ENCODE results near the gene KCNQ5. TPM values are rescaled to one million over a fixed set of nuclear protein-coding genes. Genes with fewer than 3 reads are reported as not detected.
A peak's percentile ranks its signal among the peaks of the same experiment; 100 is the strongest.

The KCNQ5 gene
- total RNA-seq, 1 donor from 2014 or later, result 2.1 TPM

DNA sequence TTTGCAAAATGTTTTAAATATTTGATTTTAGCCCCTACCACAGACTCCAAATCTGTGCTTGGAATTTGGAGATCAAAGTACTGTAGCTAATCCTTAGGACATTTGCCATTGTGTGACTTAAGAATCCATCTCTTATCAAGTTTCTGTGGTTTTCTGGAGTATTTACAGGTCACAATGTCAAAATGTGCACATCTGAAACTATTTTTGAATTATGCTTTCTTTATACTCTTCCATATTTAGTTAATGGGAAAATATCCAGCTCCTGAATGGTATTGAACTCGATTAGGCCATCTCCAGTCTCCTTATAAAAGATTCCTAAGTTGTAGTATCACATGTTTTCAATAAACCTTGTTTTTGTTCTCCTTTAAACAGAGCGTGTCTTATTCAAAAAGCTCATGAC lies 441.0 kb downstream of the KCNQ5 start:
- FAIRE-seq, result no peak
- Histone ChIP-seq H3K4me3 (ENCODE audit: low read depth, low read length) (no peak overlapping the region), H3K27me3 (ENCODE audit: control insufficient read depth, insufficient read depth, low read length) (no peaks in the 10 kb centered on the region), H3K36me3 (ENCODE audit: control insufficient read depth, insufficient read depth, low read length) (no peaks in the 10 kb centered on the region)
- no peak for DNase-seq (ENCODE audit: low read depth)
- TF ChIP-seq, protein P1, sequence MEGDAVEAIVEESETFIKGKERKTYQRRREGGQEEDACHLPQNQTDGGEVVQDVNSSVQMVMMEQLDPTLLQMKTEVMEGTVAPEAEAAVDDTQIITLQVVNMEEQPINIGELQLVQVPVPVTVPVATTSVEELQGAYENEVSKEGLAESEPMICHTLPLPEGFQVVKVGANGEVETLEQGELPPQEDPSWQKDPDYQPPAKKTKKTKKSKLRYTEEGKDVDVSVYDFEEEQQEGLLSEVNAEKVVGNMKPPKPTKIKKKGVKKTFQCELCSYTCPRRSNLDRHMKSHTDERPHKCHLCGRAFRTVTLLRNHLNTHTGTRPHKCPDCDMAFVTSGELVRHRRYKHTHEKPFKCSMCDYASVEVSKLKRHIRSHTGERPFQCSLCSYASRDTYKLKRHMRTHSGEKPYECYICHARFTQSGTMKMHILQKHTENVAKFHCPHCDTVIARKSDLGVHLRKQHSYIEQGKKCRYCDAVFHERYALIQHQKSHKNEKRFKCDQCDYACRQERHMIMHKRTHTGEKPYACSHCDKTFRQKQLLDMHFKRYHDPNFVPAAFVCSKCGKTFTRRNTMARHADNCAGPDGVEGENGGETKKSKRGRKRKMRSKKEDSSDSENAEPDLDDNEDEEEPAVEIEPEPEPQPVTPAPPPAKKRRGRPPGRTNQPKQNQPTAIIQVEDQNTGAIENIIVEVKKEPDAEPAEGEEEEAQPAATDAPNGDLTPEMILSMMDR (IDR thresholded peaks at IDR 0.05; ENCODE audit: insufficient read depth, low read length, severe bottlenecking), result no peak

DNA sequence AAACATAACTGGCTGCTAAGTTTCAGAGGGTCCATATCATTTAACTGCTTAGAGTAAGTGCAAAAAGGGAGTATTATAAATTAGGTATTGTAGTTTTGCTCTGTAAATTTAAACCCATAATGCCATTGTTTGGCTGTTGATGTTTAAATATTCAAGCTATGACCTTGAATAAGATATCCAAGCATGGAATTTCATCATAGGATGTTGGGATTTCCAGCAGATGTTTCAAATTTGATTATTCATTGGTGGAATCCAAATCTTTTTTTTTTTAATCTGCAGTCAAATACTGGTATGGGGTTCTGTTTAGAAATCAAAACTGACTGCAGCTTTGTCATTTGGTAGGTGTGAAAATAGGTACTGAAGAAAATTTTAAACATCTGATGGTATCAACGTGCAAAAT lies 442.4 kb downstream of the KCNQ5 start:
- DNase-seq (ENCODE audit: low read depth) (no peak), FAIRE-seq (no peak)
- TF ChIP-seq, protein P1 (IDR thresholded peaks at IDR 0.05; ENCODE audit: insufficient read depth, low read length, severe bottlenecking), result no peak
- H3K27me3 ChIP-seq (ENCODE audit: control insufficient read depth, insufficient read depth, low read length), result no peaks in the 10 kb centered on the region
- H3K4me3 ChIP-seq (ENCODE audit: low read depth, low read length), result no peak overlapping the region
- H3K36me3 ChIP-seq (ENCODE audit: control insufficient read depth, insufficient read depth, low read length), result no peaks in the 10 kb centered on the region

DNA sequence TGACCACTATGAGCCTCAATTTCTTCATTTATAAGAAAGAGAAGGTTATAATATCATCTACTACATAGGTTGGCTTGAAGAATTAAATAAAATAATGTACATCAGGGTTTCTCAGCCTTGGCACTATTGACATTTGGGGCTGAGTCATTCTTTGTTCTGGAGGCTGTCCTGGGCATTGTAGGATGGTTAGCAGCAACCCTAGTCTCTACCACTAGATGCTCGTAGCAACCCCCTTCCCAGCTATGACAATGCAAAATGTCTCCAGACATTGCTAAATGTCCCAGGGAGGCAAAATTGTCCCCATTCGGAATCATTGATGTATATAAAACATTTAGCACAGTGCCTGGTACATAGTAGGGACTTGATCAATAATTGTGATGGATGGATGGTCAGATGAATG lies 451.4 kb downstream of the KCNQ5 start:
- H3K27me3 ChIP-seq (ENCODE audit: control insufficient read depth, insufficient read depth, low read length), result no peaks in the 10 kb centered on the region
- FAIRE-seq, result no peak
- peak; percentile 59 for DNase-seq (ENCODE audit: low read depth)
- no peaks in the 10 kb centered on the region for H3K36me3 ChIP-seq (ENCODE audit: control insufficient read depth, insufficient read depth, low read length)
- TF ChIP-seq, protein P1 (IDR thresholded peaks at IDR 0.05; ENCODE audit: insufficient read depth, low read length, severe bottlenecking), result no peak
- no peak overlapping the region for H3K4me3 ChIP-seq (ENCODE audit: low read depth, low read length)

DNA sequence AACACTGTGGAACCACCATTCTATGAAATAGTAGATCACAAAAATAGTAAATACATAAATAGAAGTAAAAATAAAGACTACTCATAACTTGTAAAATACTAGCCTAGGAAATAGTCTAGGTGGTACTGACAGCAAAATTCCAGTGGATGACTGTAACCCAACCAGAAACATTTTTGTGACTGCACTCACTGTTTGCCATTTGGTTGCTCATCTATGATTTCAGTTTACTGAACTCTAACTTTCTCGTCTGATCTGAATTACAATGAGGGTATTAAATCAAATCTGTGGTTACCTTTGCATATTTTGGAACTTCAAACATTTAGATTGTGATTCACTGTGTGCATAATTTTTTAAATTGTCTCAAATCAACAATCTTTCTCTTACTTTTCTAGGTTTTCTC lies 452.3 kb downstream of the KCNQ5 start:
- FAIRE-seq, result no peak
- H3K36me3 ChIP-seq (ENCODE audit: control insufficient read depth, insufficient read depth, low read length), result no peaks in the 10 kb centered on the region

DNA sequence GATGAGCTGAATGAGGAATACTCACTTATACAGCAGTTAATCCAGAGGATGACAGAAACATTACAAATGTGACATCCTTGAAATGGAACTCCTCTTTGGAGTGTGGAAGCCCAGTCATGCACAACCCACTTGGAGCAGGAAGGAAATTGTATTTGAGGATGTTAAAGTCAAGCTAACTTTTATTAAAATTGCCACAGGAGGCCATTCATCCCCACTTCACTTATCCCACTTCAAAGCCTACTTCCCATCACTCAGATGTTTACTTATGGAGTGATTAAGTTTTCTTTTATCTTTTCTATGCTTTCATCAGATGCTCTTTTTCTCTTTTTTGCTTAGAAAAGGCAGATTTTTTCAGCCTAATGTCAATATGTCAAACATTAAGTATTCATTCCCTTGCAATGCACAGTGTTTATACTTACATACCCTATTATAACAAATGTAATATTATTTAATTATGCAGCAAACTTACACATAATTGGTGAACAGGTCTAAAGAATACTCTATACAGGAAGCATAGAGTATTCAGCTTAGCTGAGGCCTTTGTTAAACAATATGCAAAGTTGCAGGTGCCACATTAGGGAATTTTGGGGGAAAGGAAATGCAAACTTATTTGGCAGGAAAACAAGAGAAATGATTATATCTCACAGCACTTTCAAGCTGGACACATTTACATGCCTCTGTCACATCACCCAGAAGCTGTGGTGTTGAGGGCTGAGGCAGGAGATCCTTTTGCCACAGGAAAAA lies 454.5 kb downstream of the KCNQ5 start:
- DNase-seq (ENCODE audit: low read depth) (no peak), FAIRE-seq (no peak)
- Histone ChIP-seq H3K36me3 (ENCODE audit: control insufficient read depth, insufficient read depth, low read length) (no peaks in the 10 kb centered on the region), H3K4me3 (ENCODE audit: low read depth, low read length) (no peak overlapping the region), H3K27me3 (ENCODE audit: control insufficient read depth, insufficient read depth, low read length) (no peaks in the 10 kb centered on the region)
- TF ChIP-seq, protein P1 (IDR thresholded peaks at IDR 0.05; ENCODE audit: insufficient read depth, low read length, severe bottlenecking), result no peak

More for the DNA sequence above, 452.3 kb downstream of the KCNQ5 start:
- TF ChIP-seq, protein P1 (IDR thresholded peaks at IDR 0.05; ENCODE audit: insufficient read depth, low read length, severe bottlenecking), result no peak
- Histone ChIP-seq H3K4me3 (ENCODE audit: low read depth, low read length) (no peak overlapping the region), H3K27me3 (ENCODE audit: control insufficient read depth, insufficient read depth, low read length) (no peaks in the 10 kb centered on the region)
- peak; percentile 88 for DNase-seq (ENCODE audit: low read depth)

All from bronchial epithelial cell (primary cell).